CD4-positive, alpha-beta T cell treated with Interleukin-10 for 1 hour (primary cell): ENCODE results near the gene MICAL3.

ENCODE experiments used
- DNase-seq: peaks from one replicate; pipeline ENCODE4 v3.0.0-alpha.2; 2020

MICAL3 gene

GRCh38 chr22:17831501-17832251, 192.7 kb downstream of the MICAL3 start:
- no peak for DNase-seq

- DNase-seq, result peak; percentile 85
These were observed 194.1 kb downstream of the MICAL3 start for GRCh38 chr22:17830043-17830961.

GRCh38 chr22:17829695-17830042, 194.7 kb downstream of the MICAL3 start:
- DNase-seq, result no peak

- DNase-seq, result no peak
These were observed 195.8 kb downstream of the MICAL3 start for GRCh38 chr22:17828502-17829080.

- DNase-seq, result no peak
These were observed 196.9 kb downstream of the MICAL3 start for GRCh38 chr22:17827466-17827865.

GRCh38 chr22:17825876-17826550, 198.3 kb downstream of the MICAL3 start:
- DNase-seq, result no peak

- DNase-seq, result no peak
These were observed 199.9 kb downstream of the MICAL3 start for GRCh38 chr22:17824457-17824856.

- DNase-seq, result no peak
These were observed 200.4 kb downstream of the MICAL3 start for GRCh38 chr22:17823964-17824363.

GRCh38 chr22:17823226-17823625, 201.1 kb downstream of the MICAL3 start:
- DNase-seq, result no peak

GRCh38 chr22:17822087-17822486, 202.3 kb downstream of the MICAL3 start:
- DNase-seq, result no peak

GRCh38 chr22:17820879-17821439, 203.4 kb downstream of the MICAL3 start:
- no peak for DNase-seq

GRCh38 chr22:17818649-17819048, 205.7 kb downstream of the MICAL3 start:
- no peak for DNase-seq

GRCh38 chr22:17818180-17818579, 206.2 kb downstream of the MICAL3 start:
- DNase-seq, result no peak

GRCh38 chr22:17817511-17818065, 206.8 kb downstream of the MICAL3 start:
- no peak for DNase-seq

GRCh38 chr22:17817079-17817478, 207.3 kb downstream of the MICAL3 start:
- DNase-seq, result no peak

- no peak for DNase-seq
These were observed 207.7 kb downstream of the MICAL3 start for GRCh38 chr22:17816649-17817048.

- DNase-seq, result no peak
These were observed 208.6 kb downstream of the MICAL3 start for GRCh38 chr22:17815703-17816254.

GRCh38 chr22:17814830-17815229, 209.5 kb downstream of the MICAL3 start:
- DNase-seq, result no peak

- no peak for DNase-seq
These were observed 210.3 kb downstream of the MICAL3 start for GRCh38 chr22:17814084-17814483.

- DNase-seq, result no peak
These were observed 213.2 kb downstream of the MICAL3 start for GRCh38 chr22:17811119-17811518.

- DNase-seq, result no peak
These were observed 213.7 kb downstream of the MICAL3 start for GRCh38 chr22:17810570-17811116.
